Uterus (tissue), 4 donors: ENCODE results near the gene MAP3K10. TPM values are rescaled to one million over a fixed set of nuclear protein-coding genes. Genes with fewer than 3 reads are reported as not detected.

Experiments
- DNase-seq, 2 donors: peaks; one replicate each; pipeline ENCODE4 v3.0.0-alpha.2; 2019 to 2020
- H3K27ac ChIP-seq, 2 donors: fragments of 200-600 bp; sonication (generic); 1 replicate in 1 of 2; 2 replicates in 1 of 2; pipeline ENCODE4 v1.5.1; 2016 to 2018
- H3K27me3 ChIP-seq, 2 donors: fragments of 200-600 bp; sonication (generic); one replicate each; pipeline ENCODE4 v1.5.1; 2018 to 2019; ENCODE audit warnings: control low read depth in 1 of 2
- H3K36me3 ChIP-seq, 2 donors: fragments of 200-600 bp; sonication (generic); one replicate each; pipeline ENCODE4 v1.5.1; 2019; ENCODE audit warnings: control low read depth in 1 of 2
- H3K4me1 ChIP-seq, 2 donors: fragments of 200-600 bp; sonication (generic); one replicate each; pipeline ENCODE4 v1.5.1; 2018 to 2019; ENCODE audit warnings: control low read depth in 1 of 2
- H3K4me3 ChIP-seq, 2 donors: fragments of 200-600 bp; sonication (generic); 1 replicate in 1 of 2; 2 replicates in 1 of 2; pipeline ENCODE4 v1.5.1; 2018 to 2019; ENCODE audit warnings: mild to moderate bottlenecking in 1 of 2
- H3K9me3 ChIP-seq, 2 donors: fragments of 200-600 bp; sonication (generic); one replicate each; pipeline ENCODE4 v1.5.1; 2019; ENCODE audit warnings: control low read depth in 1 of 2
- CTCF ChIP-seq, 4 experiments: fragments of 200-600 bp in 2 of 4; fragments of 450-650 bp in 2 of 4; sonication (generic) in 2 of 4; IDR thresholded peaks; one replicate each; pipeline ENCODE4 v1.5.1; 2016 to 2019; ENCODE audit warnings: antibody characterized with exemption in 4 of 4, mild to moderate bottlenecking in 2 of 4, moderate library complexity in 1 of 4
- POLR2A ChIP-seq, 2 donors: fragments of 450-650 bp; IDR thresholded peaks; one replicate each; pipeline ENCODE4 v1.6.1; 2016; ENCODE audit warnings: antibody characterized with exemption in 2 of 2, mild to moderate bottlenecking in 1 of 2, moderate library complexity in 1 of 2
- intact Hi-C: fragments of 100-400 bp; cut with DNase I; formaldehyde crosslinking; loops from one replicate; pipeline ENCODE4 v1.15.1; 2023; ENCODE audit warnings: low total_unique reads
- total RNA-seq, 4 donors: library from RNA; depleted of rRNA in 3 of 4; stranded (reverse); fragments of >200 nt in 3 of 4; gene quantifications; one replicate each; pipeline versions ENCODE4 v1.1.0 to v1.2.4, GENCODE V29; 2014 to 2023
- donor health status: DM: yes; HTN: yes; CAD: no.

The MAP3K10 gene
- total RNA-seq, 4 donors from 2014 or later = 1.0 to 29.0 (median 3.1) TPM

- Histone ChIP-seq H3K27me3 (no peaks in the 10 kb centered on the region), H3K36me3 (no peaks in the 10 kb centered on the region), H3K9me3 (no peaks in the 10 kb centered on the region), H3K27ac (no peak overlapping the region), H3K4me3 (no peak overlapping the region), H3K4me1 (no peaks in the 10 kb centered on the region)
- intact Hi-C loops = no loop called here
- DNase-seq = no peak
- TF ChIP-seq CTCF (IDR thresholded peaks at IDR 0.05) (no peak), POLR2A (IDR thresholded peaks at IDR 0.05) (no peak)
These were observed 17.1 kb upstream of the MAP3K10 start for GRCh38 chr19:40174092-40174491.

GRCh38 chr19:40175820-40176219 is 15.4 kb upstream of the MAP3K10 start:
- Histone ChIP-seq H3K9me3 (no peaks in the 10 kb centered on the region), H3K27me3 (no peaks in the 10 kb centered on the region), H3K27ac (no peak overlapping the region), H3K36me3 (no peaks in the 10 kb centered on the region), H3K4me1 (no peaks in the 10 kb centered on the region), H3K4me3 (no peak overlapping the region)
- intact Hi-C loops = no loop called here
- TF ChIP-seq POLR2A (IDR thresholded peaks at IDR 0.05) (no peak), CTCF (IDR thresholded peaks at IDR 0.05) (no peak)
- DNase-seq = no peak

GRCh38 chr19:40177286-40178070 is 13.7 kb upstream of the MAP3K10 start:
- no peak for TF ChIP-seq POLR2A (IDR thresholded peaks at IDR 0.05)
- TF ChIP-seq CTCF (IDR thresholded peaks at IDR 0.05) = no peak
- H3K9me3 ChIP-seq = no peaks in the 10 kb centered on the region
- no peaks in the 10 kb centered on the region for H3K36me3 ChIP-seq
- no peak overlapping the region for H3K27ac ChIP-seq
- H3K27me3 ChIP-seq = no peaks in the 10 kb centered on the region
- intact Hi-C loops = no loop called here
- no peak overlapping the region for H3K4me3 ChIP-seq
- no peaks in the 10 kb centered on the region for H3K4me1 ChIP-seq
- DNase-seq = no peak

GRCh38 chr19:40178756-40179155 is 12.5 kb upstream of the MAP3K10 start:
- H3K4me3 ChIP-seq = no peak overlapping the region
- TF ChIP-seq CTCF (IDR thresholded peaks at IDR 0.05) (no peak), POLR2A (IDR thresholded peaks at IDR 0.05) (no peak)
- no peak overlapping the region for H3K27ac ChIP-seq
- intact Hi-C loops = no loop called here
- no peaks in the 10 kb centered on the region for H3K9me3 ChIP-seq
- no peaks in the 10 kb centered on the region for H3K4me1 ChIP-seq
- no peaks in the 10 kb centered on the region for H3K36me3 ChIP-seq
- DNase-seq = no peak
- no peaks in the 10 kb centered on the region for H3K27me3 ChIP-seq

GRCh38 chr19:40184273-40184672 is 7.0 kb upstream of the MAP3K10 start:
- TF ChIP-seq CTCF (IDR thresholded peaks at IDR 0.05) (no peak), POLR2A (IDR thresholded peaks at IDR 0.05) (no peak)

More at GRCh38 chr19:40184273-40184672, 7.0 kb upstream of the MAP3K10 start:
- no peak overlapping the region for H3K4me3 ChIP-seq
- DNase-seq = no peak
- H3K27ac ChIP-seq = no peak overlapping the region
- intact Hi-C loops = no loop called here
- no peaks in the 10 kb centered on the region for H3K27me3 ChIP-seq
- H3K36me3 ChIP-seq = no peaks in the 10 kb centered on the region
- no peaks in the 10 kb centered on the region for H3K9me3 ChIP-seq
- H3K4me1 ChIP-seq = no peaks in the 10 kb centered on the region
